Measurements from ENCODE around the gene NUTF2.

DNA sequence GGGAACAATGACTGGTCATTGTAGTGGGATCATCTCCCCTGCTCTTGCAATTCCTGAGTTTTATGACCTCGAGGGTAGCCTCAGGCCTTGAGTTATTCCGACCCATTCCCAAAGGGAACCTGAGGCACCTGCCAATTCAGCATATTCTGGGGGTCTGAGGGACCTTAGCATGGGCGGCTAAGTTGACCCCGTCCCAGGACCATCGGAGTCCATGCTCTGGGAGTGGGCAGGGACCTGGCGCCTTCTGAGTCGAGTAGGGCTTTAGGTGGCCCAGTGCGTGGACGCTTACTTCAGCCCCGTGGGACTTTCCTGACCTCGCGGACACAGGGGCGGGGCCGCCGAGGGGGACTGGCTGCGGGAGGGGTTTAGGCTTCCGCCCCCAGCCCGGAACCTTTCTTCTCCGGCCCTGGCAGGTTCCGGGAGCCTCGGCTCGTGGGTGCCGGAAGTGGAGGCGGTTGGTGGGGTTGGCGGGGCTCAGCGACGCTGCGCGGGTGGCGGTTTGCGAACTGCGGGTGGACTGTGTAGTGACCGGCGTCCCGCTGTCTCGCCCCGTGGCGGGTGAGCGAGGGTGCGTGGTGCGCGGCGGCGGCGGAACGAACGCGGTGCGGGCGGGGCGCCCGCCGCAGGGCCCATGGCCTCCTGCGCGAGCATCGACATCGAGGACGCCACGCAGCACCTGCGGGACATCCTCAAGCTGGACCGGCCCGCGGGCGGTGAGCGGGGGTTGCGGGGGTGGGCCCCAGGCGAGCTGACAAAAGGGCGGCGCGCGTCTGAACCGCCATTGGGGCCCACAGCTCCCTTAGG lies 26.1 kb downstream of the NUTF2 start, which contains the start of gene EDC4:
- TF ChIP-seq, protein P1, sequence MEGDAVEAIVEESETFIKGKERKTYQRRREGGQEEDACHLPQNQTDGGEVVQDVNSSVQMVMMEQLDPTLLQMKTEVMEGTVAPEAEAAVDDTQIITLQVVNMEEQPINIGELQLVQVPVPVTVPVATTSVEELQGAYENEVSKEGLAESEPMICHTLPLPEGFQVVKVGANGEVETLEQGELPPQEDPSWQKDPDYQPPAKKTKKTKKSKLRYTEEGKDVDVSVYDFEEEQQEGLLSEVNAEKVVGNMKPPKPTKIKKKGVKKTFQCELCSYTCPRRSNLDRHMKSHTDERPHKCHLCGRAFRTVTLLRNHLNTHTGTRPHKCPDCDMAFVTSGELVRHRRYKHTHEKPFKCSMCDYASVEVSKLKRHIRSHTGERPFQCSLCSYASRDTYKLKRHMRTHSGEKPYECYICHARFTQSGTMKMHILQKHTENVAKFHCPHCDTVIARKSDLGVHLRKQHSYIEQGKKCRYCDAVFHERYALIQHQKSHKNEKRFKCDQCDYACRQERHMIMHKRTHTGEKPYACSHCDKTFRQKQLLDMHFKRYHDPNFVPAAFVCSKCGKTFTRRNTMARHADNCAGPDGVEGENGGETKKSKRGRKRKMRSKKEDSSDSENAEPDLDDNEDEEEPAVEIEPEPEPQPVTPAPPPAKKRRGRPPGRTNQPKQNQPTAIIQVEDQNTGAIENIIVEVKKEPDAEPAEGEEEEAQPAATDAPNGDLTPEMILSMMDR (IDR thresholded peaks at IDR 0.05): no peak
- no peak for TF ChIP-seq MXD4 (CRISPR knock-in tag; IDR thresholded peaks at IDR 0.05; ENCODE audit: borderline replicate concordance)
- TF ChIP-seq JUN (CRISPR knock-in tag; IDR thresholded peaks at IDR 0.05): peak; percentile 56; the same call in 1 of the 2 replicates
- TF ChIP-seq NR2C2 (CRISPR knock-in tag; IDR thresholded peaks at IDR 0.05): no peak
- no peak for TF ChIP-seq SMAD4 (CRISPR knock-in tag; IDR thresholded peaks at IDR 0.05)
- no peak for TF ChIP-seq GRHL2 (CRISPR knock-in tag; IDR thresholded peaks at IDR 0.05; ENCODE audit: insufficient replicate concordance, severe bottlenecking)
- no peak for TF ChIP-seq NR1H2 (CRISPR knock-in tag; IDR thresholded peaks at IDR 0.05)
- 0 out of 2 replicates have a peak, but pooled peaks have one; percentile 69 for TF ChIP-seq IRF2 (CRISPR knock-in tag; IDR thresholded peaks at IDR 0.05; ENCODE audit: borderline replicate concordance, low read depth)
- TF ChIP-seq, protein P2, sequence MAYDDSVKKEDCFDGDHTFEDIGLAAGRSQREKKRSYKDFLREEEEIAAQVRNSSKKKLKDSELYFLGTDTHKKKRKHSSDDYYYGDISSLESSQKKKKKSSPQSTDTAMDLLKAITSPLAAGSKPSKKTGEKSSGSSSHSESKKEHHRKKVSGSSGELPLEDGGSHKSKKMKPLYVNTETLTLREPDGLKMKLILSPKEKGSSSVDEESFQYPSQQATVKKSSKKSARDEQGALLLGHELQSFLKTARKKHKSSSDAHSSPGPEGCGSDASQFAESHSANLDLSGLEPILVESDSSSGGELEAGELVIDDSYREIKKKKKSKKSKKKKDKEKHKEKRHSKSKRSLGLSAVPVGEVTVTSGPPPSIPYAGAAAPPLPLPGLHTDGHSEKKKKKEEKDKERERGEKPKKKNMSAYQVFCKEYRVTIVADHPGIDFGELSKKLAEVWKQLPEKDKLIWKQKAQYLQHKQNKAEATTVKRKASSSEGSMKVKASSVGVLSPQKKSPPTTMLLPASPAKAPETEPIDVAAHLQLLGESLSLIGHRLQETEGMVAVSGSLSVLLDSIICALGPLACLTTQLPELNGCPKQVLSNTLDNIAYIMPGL (CRISPR knock-in tag; IDR thresholded peaks at IDR 0.05): peak; percentile 73; the same call in 1 of the 2 replicates
- TF ChIP-seq ZNF121 (CRISPR knock-in tag; IDR thresholded peaks at IDR 0.05): no peak

All from WTC11 (cell line).